HEK293 (cell line): Measurements from ENCODE around the gene GOLIM4.
"Not testable (repeated sequence)": the region's sequence is repeated elsewhere in the genome, so short reads cannot be mapped to it uniquely, and the experiment has no call there.

Experiments used
- CTCF ChIA-PET: fragments of 350-600 bp; formaldehyde crosslinking; extraction: SDS; loops from one replicate; lab custom pipeline; 2021; ENCODE audit warnings: antibody characterized with exemption; lab: Yijun Ruan, JAX
- POLR2A ChIA-PET: fragments of 300-600 bp; formaldehyde crosslinking; extraction: SDS; loops from one replicate; lab custom pipeline; 2020; ENCODE audit warnings: antibody characterized with exemption, inconsistent platforms; lab: Yijun Ruan, JAX
- H3K27ac ChIP-seq: fragments of 200-500 bp; sonication (Bioruptor generic); 2 replicates; pipeline ENCODE4 v1.5.1; 2014; ENCODE audit warnings: low read depth, low read length, control low read depth, inconsistent platforms; ENCODE audit errors: extremely low read depth
- H3K36me3 ChIP-seq, 2 experiments: fragments of 200-500 bp in 1 of 2; sonication (Bioruptor generic) in 1 of 2; 1 replicate in 1 of 2; 2 replicates in 1 of 2; pipeline ENCODE4 v1.5.1; 2014 to 2017; ENCODE audit warnings: inconsistent platforms in 2 of 2, low read length in 2 of 2; ENCODE audit not compliant: control insufficient read depth in 2 of 2, insufficient read depth in 1 of 2
- H3K4me1 ChIP-seq: fragments of 200-500 bp; sonication (Bioruptor generic); 2 replicates; pipeline ENCODE4 v1.5.1; 2014; ENCODE audit warnings: mild to moderate bottlenecking, low read length, inconsistent platforms; ENCODE audit not compliant: control insufficient read depth, insufficient read depth
- H3K4me3 ChIP-seq: 2 replicates; pipeline ENCODE4 v1.5.1; 2011; ENCODE audit warnings: low read depth, mild to moderate bottlenecking, control low read depth, low read length, moderate library complexity
- H3K9me3 ChIP-seq: fragments of 200-500 bp; sonication (Bioruptor generic); 2 replicates; pipeline ENCODE4 v1.5.1; 2014; ENCODE audit warnings: low read depth, low read length, inconsistent platforms; ENCODE audit not compliant: control insufficient read depth, insufficient read depth
- ELK4 ChIP-seq: IDR thresholded peaks from 2 replicates; pipeline ENCODE4 v1.6.1; 2011; ENCODE audit warnings: mild to moderate bottlenecking, low read depth, low read length, borderline replicate concordance
- GFI1B ChIP-seq: fragments of 450-650 bp; formaldehyde crosslinking; IDR thresholded peaks from 2 replicates; pipeline ENCODE4 v1.5.1; 2016; ENCODE audit warnings: missing biosample characterization, missing genetic modification characterization
- PRDM6 ChIP-seq: fragments of 450-650 bp; formaldehyde crosslinking; IDR thresholded peaks from 2 replicates; pipeline ENCODE4 v1.5.1; 2017; ENCODE audit warnings: missing biosample characterization, missing genetic modification characterization
- TCF7L2 ChIP-seq: IDR thresholded peaks from 2 replicates; pipeline ENCODE4 v1.6.1; 2011; ENCODE audit warnings: low read depth, mild to moderate bottlenecking, inconsistent platforms, low read length, moderate library complexity, borderline replicate concordance
- ZNF16 ChIP-seq: fragments of 450-650 bp; formaldehyde crosslinking; IDR thresholded peaks from 2 replicates; pipeline ENCODE4 v1.5.1; 2016; ENCODE audit warnings: low read depth, missing biosample characterization, missing genetic modification characterization
- ZNF184 ChIP-seq: fragments of 450-650 bp; IDR thresholded peaks from 2 replicates; pipeline ENCODE4 v1.5.1; 2018; ENCODE audit warnings: missing biosample characterization, mild to moderate bottlenecking, missing genetic modification characterization
- ZNF280C ChIP-seq: fragments of 450-650 bp; formaldehyde crosslinking; IDR thresholded peaks from 2 replicates; pipeline ENCODE4 v1.5.1; 2016; ENCODE audit warnings: missing biosample characterization, missing genetic modification characterization
- ZNF37A ChIP-seq: fragments of 450-650 bp; IDR thresholded peaks from 2 replicates; pipeline ENCODE4 v1.5.1; 2018; ENCODE audit warnings: missing biosample characterization, missing genetic modification characterization
- ZNF391 ChIP-seq: fragments of 450-650 bp; formaldehyde crosslinking; IDR thresholded peaks from 2 replicates; pipeline ENCODE4 v1.5.1; 2016; ENCODE audit warnings: low read depth, missing biosample characterization, missing genetic modification characterization, borderline replicate concordance
- ZNF48 ChIP-seq: fragments of 450-650 bp; formaldehyde crosslinking; IDR thresholded peaks from 2 replicates; pipeline ENCODE4 v1.5.1; 2016; ENCODE audit warnings: missing biosample characterization, missing genetic modification characterization
- ZNF600 ChIP-seq: fragments of 450-650 bp; formaldehyde crosslinking; IDR thresholded peaks from 2 replicates; pipeline ENCODE4 v1.5.1; 2016; ENCODE audit warnings: missing biosample characterization, missing genetic modification characterization
- ZNF792 ChIP-seq: fragments of 450-650 bp; formaldehyde crosslinking; IDR thresholded peaks from 2 replicates; pipeline ENCODE4 v1.5.1; 2016; ENCODE audit warnings: missing biosample characterization, missing genetic modification characterization
- ZSCAN4 ChIP-seq: fragments of 450-650 bp; formaldehyde crosslinking; IDR thresholded peaks from 2 replicates; pipeline ENCODE4 v1.5.1; 2017; ENCODE audit warnings: missing biosample characterization, missing genetic modification characterization

Gene GOLIM4

GRCh38 chr3:168138421-168138820 is 42.7 kb upstream of the GOLIM4 start:
- Histone ChIP-seq H3K4me3 (no peak overlapping the region), H3K36me3 (no peaks in the 10 kb centered on the region), H3K9me3 (no peaks in the 10 kb centered on the region), H3K4me1 (no peaks in the 10 kb centered on the region), H3K27ac (no peak overlapping the region)
- ChIA-PET POLR2A (no interaction called here), CTCF (interaction anchor here (0.6 kb wide), 1 partner anchor 48 kb away, joined by 5 read pairs; no protein-coding TSS in a partner anchor)
- TF ChIP-seq ZNF280C (tag by site-specific recombination) (no peak), ZNF48 (tag by site-specific recombination) (no peak), ZSCAN4 (no peak), ELK4 (no peak), ZNF184 (tag by site-specific recombination) (no peak)

- Histone ChIP-seq H3K9me3 (no peaks in the 10 kb centered on the region), H3K4me3 (no peak overlapping the region), H3K27ac (no peak overlapping the region), H3K4me1 (no peaks in the 10 kb centered on the region), H3K36me3 (no peaks in the 10 kb centered on the region)
- TF ChIP-seq PRDM6 (tag by site-specific recombination) (no peak), ZNF48 (tag by site-specific recombination) (no peak)
- ChIA-PET CTCF (no interaction called here), POLR2A (no interaction called here)
Observed at GRCh38 chr3:168134931-168135330, 39.2 kb upstream of the GOLIM4 start.

- CTCF ChIA-PET, H3K36me3 ChIP-seq, H3K4me3 ChIP-seq, H3K9me3 ChIP-seq, H3K27ac ChIP-seq, H3K4me1 ChIP-seq, POLR2A ChIA-PET: not testable (repeated sequence)
Observed at GRCh38 chr3:168130250-168130649, 34.5 kb upstream of the GOLIM4 start.

- H3K4me3 ChIP-seq, H3K4me1 ChIP-seq, H3K27ac ChIP-seq, H3K36me3 ChIP-seq, POLR2A ChIA-PET, H3K9me3 ChIP-seq: not testable (repeated sequence)
- CTCF ChIA-PET: interaction anchor here (0.8 kb wide), 1 partner anchor 38 kb away, joined by 3 read pairs; no protein-coding TSS in a partner anchor
Observed at GRCh38 chr3:168128463-168128862, 32.7 kb upstream of the GOLIM4 start.

GRCh38 chr3:168127466-168127865 is 31.7 kb upstream of the GOLIM4 start:
- Histone ChIP-seq H3K4me3 (no peak overlapping the region), H3K27ac (no peak overlapping the region), H3K4me1 (no peaks in the 10 kb centered on the region), H3K9me3 (no peaks in the 10 kb centered on the region), H3K36me3 (no peaks in the 10 kb centered on the region)
- ChIA-PET CTCF (no interaction called here), POLR2A (no interaction called here)
- TF ChIP-seq ZNF600 (no peak), ZNF792 (tag by site-specific recombination) (no peak), TCF7L2 (no peak), ZNF16 (tag by site-specific recombination) (no peak), ZNF37A (tag by site-specific recombination) (no peak), ZNF391 (no peak), GFI1B (no peak)
